Measurements from ENCODE around the gene KIAA1549. TPM values are rescaled to one million over a fixed set of nuclear protein-coding genes. Genes with fewer than 3 reads are reported as not detected.
"Not testable (repeated sequence)": the region's sequence is repeated elsewhere in the genome, so short reads cannot be mapped to it uniquely, and the experiment has no call there.

The KIAA1549 gene
- total RNA-seq, 3 donors from 2014 or later (not counting 1 experiment from before 2014, with no cell fraction given), result 0.08 to 0.09 (median 0.09) TPM

- no peak overlapping the region for H3K4me3 ChIP-seq (ENCODE audit: low read length)
- TF ChIP-seq CTCF (IDR thresholded peaks at IDR 0.05), result no peak
- DNase-seq (no peak), ATAC-seq (no peak)
- no peaks in the 10 kb centered on the region for H3K9me3 ChIP-seq (ENCODE audit: control insufficient read depth, insufficient read depth, low read length)
- no peaks in the 10 kb centered on the region for H3K4me1 ChIP-seq (ENCODE audit: control insufficient read depth, insufficient read depth, low read length)
- H3K4me3 Mint-ChIP-seq, result no peak overlapping the region
- intact Hi-C loops (cut with micrococcal nuclease), result no loop called here
- 86% methylated on average over 3 of the region's 3 CpGs for WGBS (ENCODE audit: insufficient coverage)
- no peaks in the 10 kb centered on the region for H3K36me3 Mint-ChIP-seq
- peaks cover 7 to 10% of the 10 kb centered on the region in 2 donors for H3K27me3 Mint-ChIP-seq (ENCODE audit: low read depth in 2 of 2)
- no peak overlapping the region for H3K27ac ChIP-seq (ENCODE audit: low read length)
- H3K27ac Mint-ChIP-seq, result no peak overlapping the region
- no peaks in the 10 kb centered on the region for H3K9me3 Mint-ChIP-seq
- H3K27me3 ChIP-seq (ENCODE audit: control insufficient read depth, insufficient read depth, low read length), result no peaks in the 10 kb centered on the region
- H3K4me1 Mint-ChIP-seq, result no peaks in the 10 kb centered on the region
- no peaks in the 10 kb centered on the region for H3K36me3 ChIP-seq (ENCODE audit: control insufficient read depth, insufficient read depth, low read length)
Measured at GRCh38 chr7:138945154-138945553, 36.0 kb downstream of the KIAA1549 start.

- no peaks in the 10 kb centered on the region for H3K27me3 ChIP-seq (ENCODE audit: control insufficient read depth, insufficient read depth, low read length)
- no peak for TF ChIP-seq CTCF (IDR thresholded peaks at IDR 0.05)
- no peak for ATAC-seq
- Mint-ChIP-seq H3K27ac (no peak overlapping the region), H3K27me3 (ENCODE audit: low read depth in 2 of 2) (peaks cover 4 to 10% of the 10 kb centered on the region in 2 donors), H3K4me3 (no peak overlapping the region), H3K4me1 (no peaks in the 10 kb centered on the region), H3K36me3 (no peaks in the 10 kb centered on the region), H3K9me3 (no peaks in the 10 kb centered on the region)
- no peak overlapping the region for H3K27ac ChIP-seq (ENCODE audit: low read length)
- no peaks in the 10 kb centered on the region for H3K4me1 ChIP-seq (ENCODE audit: control insufficient read depth, insufficient read depth, low read length)
- no peaks in the 10 kb centered on the region for H3K36me3 ChIP-seq (ENCODE audit: control insufficient read depth, insufficient read depth, low read length)
- 92% methylated on average over 2 of the region's 2 CpGs for WGBS (ENCODE audit: insufficient coverage)
- no peak for DNase-seq
- intact Hi-C loops (cut with micrococcal nuclease), result no loop called here
- no peaks in the 10 kb centered on the region for H3K9me3 ChIP-seq (ENCODE audit: control insufficient read depth, insufficient read depth, low read length)
- H3K4me3 ChIP-seq (ENCODE audit: low read length), result no peak overlapping the region
Measured at GRCh38 chr7:138944592-138944991, 36.6 kb downstream of the KIAA1549 start.

GRCh38 chr7:138943061-138943460, 38.1 kb downstream of the KIAA1549 start:
- intact Hi-C loops (cut with micrococcal nuclease), result no loop called here
- Histone ChIP-seq H3K4me1 (ENCODE audit: control insufficient read depth, insufficient read depth, low read length) (no peaks in the 10 kb centered on the region), H3K27ac (ENCODE audit: low read length) (no peak overlapping the region), H3K27me3 (ENCODE audit: control insufficient read depth, insufficient read depth, low read length) (no peaks in the 10 kb centered on the region), H3K4me3 (ENCODE audit: low read length) (no peak overlapping the region), H3K36me3 (ENCODE audit: control insufficient read depth, insufficient read depth, low read length) (no peaks in the 10 kb centered on the region), H3K9me3 (ENCODE audit: control insufficient read depth, insufficient read depth, low read length) (no peaks in the 10 kb centered on the region)
- H3K36me3 Mint-ChIP-seq, result no peaks in the 10 kb centered on the region
- DNase-seq (no peak), ATAC-seq (no peak)
- no peaks in the 10 kb centered on the region for H3K9me3 Mint-ChIP-seq
- peaks cover 5 to 10% of the 10 kb centered on the region in 2 donors for H3K27me3 Mint-ChIP-seq (ENCODE audit: low read depth in 2 of 2)
- no peaks in the 10 kb centered on the region for H3K4me1 Mint-ChIP-seq
- 90% methylated on average over 11 of the region's 11 CpGs for WGBS (ENCODE audit: insufficient coverage)
- H3K27ac Mint-ChIP-seq, result no peak overlapping the region
- no peak for TF ChIP-seq CTCF (IDR thresholded peaks at IDR 0.05)
- H3K4me3 Mint-ChIP-seq, result no peak overlapping the region

- Mint-ChIP-seq H3K36me3 (no peaks in the 10 kb centered on the region), H3K27ac (no peak overlapping the region), H3K4me3 (no peak overlapping the region)
Measured at GRCh38 chr7:138941545-138941944, 39.6 kb downstream of the KIAA1549 start.

GRCh38 chr7:138940602-138941001, 40.6 kb downstream of the KIAA1549 start:
- DNase-seq; H3K27ac ChIP-seq (ENCODE audit: low read length); H3K36me3 ChIP-seq (ENCODE audit: control insufficient read depth, insufficient read depth, low read length); H3K9me3 Mint-ChIP-seq; intact Hi-C loops (cut with micrococcal nuclease); H3K9me3 ChIP-seq (ENCODE audit: control insufficient read depth, insufficient read depth, low read length); H3K27me3 Mint-ChIP-seq (ENCODE audit: low read depth in 2 of 2); H3K4me1 ChIP-seq (ENCODE audit: control insufficient read depth, insufficient read depth, low read length); H3K27ac Mint-ChIP-seq; ATAC-seq; H3K4me3 Mint-ChIP-seq; H3K4me3 ChIP-seq (ENCODE audit: low read length); H3K27me3 ChIP-seq (ENCODE audit: control insufficient read depth, insufficient read depth, low read length); H3K36me3 Mint-ChIP-seq; H3K4me1 Mint-ChIP-seq: not testable (repeated sequence)
- no CpG with 5 or more reads among the region's 1 CpG for WGBS (ENCODE audit: insufficient coverage)

More at GRCh38 chr7:138941545-138941944, 39.6 kb downstream of the KIAA1549 start:
- Histone ChIP-seq H3K9me3 (ENCODE audit: control insufficient read depth, insufficient read depth, low read length) (no peaks in the 10 kb centered on the region), H3K27ac (ENCODE audit: low read length) (no peak overlapping the region), H3K27me3 (ENCODE audit: control insufficient read depth, insufficient read depth, low read length) (no peaks in the 10 kb centered on the region), H3K4me1 (ENCODE audit: control insufficient read depth, insufficient read depth, low read length) (no peaks in the 10 kb centered on the region), H3K36me3 (ENCODE audit: control insufficient read depth, insufficient read depth, low read length) (no peaks in the 10 kb centered on the region), H3K4me3 (ENCODE audit: low read length) (no peak overlapping the region)
- no peak for ATAC-seq
- Mint-ChIP-seq H3K27me3 (ENCODE audit: low read depth in 2 of 2) (peaks cover 0 to 5% of the 10 kb centered on the region in 2 donors), H3K4me1 (no peaks in the 10 kb centered on the region), H3K9me3 (no peaks in the 10 kb centered on the region)
- intact Hi-C loops (cut with micrococcal nuclease), result no loop called here
- DNase-seq, result no peak
- TF ChIP-seq CTCF (IDR thresholded peaks at IDR 0.05), result no peak
- 77% methylated on average over 4 of the region's 4 CpGs for WGBS (ENCODE audit: insufficient coverage)

Measured in natural killer cell (primary cell).